Gastrocnemius medialis (tissue), 4 donors: ENCODE data around the gene PDAP1. TPM values are rescaled to one million over a fixed set of nuclear protein-coding genes. Genes with fewer than 3 reads are reported as not detected.

ENCODE experiments used
- ATAC-seq, 2 donors: fragments of 150-250 bp; one replicate each; pipeline ENCODE4 v1.9.1; 2016
- DNase-seq, 2 donors: peaks; one replicate each; pipeline ENCODE4 v3.0.0-alpha.2; 2019
- H3K27ac ChIP-seq, 4 donors: fragments of 200-600 bp; sonication (generic); 1 replicate in 1 of 4; 2 replicates in 3 of 4; pipeline ENCODE4 v1.5.1; 2016 to 2018; ENCODE audit warnings: mild to moderate bottlenecking in 2 of 4, moderate library complexity in 1 of 4
- H3K27me3 ChIP-seq, 3 donors: fragments of 200-600 bp; sonication (generic) in 2 of 3; 1 replicate in 1 of 3; 2 replicates in 2 of 3; pipeline versions ENCODE4 v1.5.1 to v1.6.0; 2016 to 2019; ENCODE audit warnings: mild to moderate bottlenecking in 1 of 3, moderate library complexity in 1 of 3
- H3K36me3 ChIP-seq, 2 donors: fragments of 200-600 bp; sonication (generic) in 1 of 2; one replicate each; pipeline ENCODE4 v1.5.1; 2017 to 2018
- H3K4me1 ChIP-seq, 2 donors: fragments of 200-600 bp; sonication (generic) in 1 of 2; one replicate each; pipeline ENCODE4 v1.5.1; 2016 to 2017; ENCODE audit warnings: mild to moderate bottlenecking in 2 of 2
- H3K4me3 ChIP-seq, 4 donors: fragments of 200-600 bp; sonication (generic) in 3 of 4; 1 replicate in 1 of 4; 2 replicates in 3 of 4; pipeline ENCODE4 v1.5.1; 2016 to 2019; ENCODE audit warnings: mild to moderate bottlenecking in 2 of 4
- H3K9me3 ChIP-seq, 3 donors: fragments of 200-600 bp; sonication (generic) in 2 of 3; 1 replicate in 1 of 3; 2 replicates in 2 of 3; pipeline ENCODE4 v1.5.1; 2016 to 2019
- POLR2A ChIP-seq, 2 donors: fragments of 450-650 bp; IDR thresholded peaks; one replicate each; pipeline ENCODE4 v1.6.1; 2017; ENCODE audit warnings: antibody characterized with exemption in 2 of 2, mild to moderate bottlenecking in 2 of 2, moderate library complexity in 2 of 2
- in situ Hi-C, 4 donors: fragments of 200-750 bp; cut with MboI; loops; one replicate each; pipeline versions ENCODE4 v1.15.0 to v1.8.0; 2017; ENCODE audit warnings: low sequenced_read_pairs in 4 of 4
- intact Hi-C: fragments of 100-400 bp; cut with DNase I; formaldehyde crosslinking; loops from one replicate; pipeline ENCODE4 v1.15.1; 2023; ENCODE audit warnings: low total_unique reads
- total RNA-seq, 4 donors: library from RNA; depleted of rRNA; stranded (reverse); fragments of >200 nt; gene quantifications; one replicate each; pipeline versions ENCODE4 v1.1.0 to v1.2.3, GENCODE V29; 2016
- TF ChIP-seq, protein P1 (sequence below), 5 experiments: fragments of 450-650 bp in 3 of 5; fragments of 200-600 bp in 2 of 5; sonication (generic) in 2 of 5; IDR thresholded peaks in 4 of 5; conservative IDR thresholded peaks in 1 of 5; 1 replicate in 4 of 5; 2 replicates in 1 of 5; pipeline ENCODE4 v1.5.1; 2016 to 2019; ENCODE audit warnings: antibody characterized with exemption in 5 of 5, mild to moderate bottlenecking in 3 of 5, moderate library complexity in 3 of 5

The PDAP1 gene
- total RNA-seq, 4 donors from 2014 or later: 81.7 to 258 (median 198) TPM

DNA sequence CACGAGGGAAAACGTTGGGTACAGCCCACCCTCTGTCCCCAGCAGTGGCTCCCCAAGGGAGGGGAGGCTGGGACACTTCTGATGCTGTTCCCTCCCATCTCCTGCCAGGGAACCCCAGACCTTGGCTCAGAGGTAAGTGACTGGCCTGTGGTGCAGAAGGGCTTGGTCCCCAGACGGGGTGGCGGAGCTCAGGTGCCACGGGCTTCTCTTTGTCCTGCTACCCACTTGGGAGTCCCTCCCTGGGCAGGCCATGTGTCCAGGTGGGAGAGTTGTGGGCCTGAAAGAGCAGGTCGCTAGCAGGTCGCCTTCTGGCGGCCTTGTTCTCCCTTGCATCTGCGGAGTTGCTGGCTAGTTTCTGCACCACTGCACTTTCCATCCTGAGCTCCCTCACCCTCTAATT, 47.5 kb upstream of the PDAP1 start:
- Histone ChIP-seq H3K4me3 (no peak overlapping the region), H3K27me3 (no peaks in the 10 kb centered on the region), H3K36me3 (peaks cover 2 to 67% of the 10 kb centered on the region in 2 donors), H3K27ac (no peak overlapping the region), H3K9me3 (no peaks in the 10 kb centered on the region), H3K4me1 (peaks cover 7 to 14% of the 10 kb centered on the region in 2 donors)
- intact Hi-C loops (no loop called here), in situ Hi-C loops (no loop called here)
- ATAC-seq: no peak
- no peak for DNase-seq
- TF ChIP-seq, protein P1, sequence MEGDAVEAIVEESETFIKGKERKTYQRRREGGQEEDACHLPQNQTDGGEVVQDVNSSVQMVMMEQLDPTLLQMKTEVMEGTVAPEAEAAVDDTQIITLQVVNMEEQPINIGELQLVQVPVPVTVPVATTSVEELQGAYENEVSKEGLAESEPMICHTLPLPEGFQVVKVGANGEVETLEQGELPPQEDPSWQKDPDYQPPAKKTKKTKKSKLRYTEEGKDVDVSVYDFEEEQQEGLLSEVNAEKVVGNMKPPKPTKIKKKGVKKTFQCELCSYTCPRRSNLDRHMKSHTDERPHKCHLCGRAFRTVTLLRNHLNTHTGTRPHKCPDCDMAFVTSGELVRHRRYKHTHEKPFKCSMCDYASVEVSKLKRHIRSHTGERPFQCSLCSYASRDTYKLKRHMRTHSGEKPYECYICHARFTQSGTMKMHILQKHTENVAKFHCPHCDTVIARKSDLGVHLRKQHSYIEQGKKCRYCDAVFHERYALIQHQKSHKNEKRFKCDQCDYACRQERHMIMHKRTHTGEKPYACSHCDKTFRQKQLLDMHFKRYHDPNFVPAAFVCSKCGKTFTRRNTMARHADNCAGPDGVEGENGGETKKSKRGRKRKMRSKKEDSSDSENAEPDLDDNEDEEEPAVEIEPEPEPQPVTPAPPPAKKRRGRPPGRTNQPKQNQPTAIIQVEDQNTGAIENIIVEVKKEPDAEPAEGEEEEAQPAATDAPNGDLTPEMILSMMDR (IDR thresholded peaks at IDR 0.05 in 4 of 5, conservative IDR thresholded peaks at IDR 0.05 in 1 of 5): no peak
- TF ChIP-seq POLR2A (IDR thresholded peaks at IDR 0.05): no peak

DNA sequence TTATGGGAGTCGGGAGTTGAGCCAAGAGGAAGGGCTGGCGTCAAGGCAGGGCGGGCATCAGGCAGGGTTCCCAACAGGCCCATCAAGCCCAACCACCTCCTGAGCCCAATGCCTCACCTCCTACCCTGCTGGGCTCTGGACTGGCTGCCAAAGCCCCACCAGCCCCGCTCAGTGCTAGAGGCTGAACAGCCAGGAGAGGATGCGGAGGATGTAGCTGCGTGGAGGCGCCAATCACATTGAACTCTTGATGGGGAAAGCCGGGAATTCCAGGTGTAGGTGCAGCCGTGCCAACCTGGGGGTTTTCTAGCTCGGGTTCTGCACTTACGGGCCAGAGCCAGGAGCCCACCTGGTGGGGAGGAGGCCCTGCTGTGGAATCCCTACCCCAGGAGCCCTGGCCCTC, 44.7 kb upstream of the PDAP1 start:
- Histone ChIP-seq H3K36me3 (peaks cover 7 to 74% of the 10 kb centered on the region in 2 donors), H3K9me3 (no peaks in the 10 kb centered on the region), H3K27me3 (no peaks in the 10 kb centered on the region), H3K4me3 (no peak overlapping the region), H3K4me1 (no peaks in the 10 kb centered on the region), H3K27ac (no peak overlapping the region)
- no peak for DNase-seq
- TF ChIP-seq, protein P1 (IDR thresholded peaks at IDR 0.05 in 4 of 5, conservative IDR thresholded peaks at IDR 0.05 in 1 of 5): no peak
- ATAC-seq: no peak
- in situ Hi-C loops: no loop called here
- intact Hi-C loops: no loop called here

DNA sequence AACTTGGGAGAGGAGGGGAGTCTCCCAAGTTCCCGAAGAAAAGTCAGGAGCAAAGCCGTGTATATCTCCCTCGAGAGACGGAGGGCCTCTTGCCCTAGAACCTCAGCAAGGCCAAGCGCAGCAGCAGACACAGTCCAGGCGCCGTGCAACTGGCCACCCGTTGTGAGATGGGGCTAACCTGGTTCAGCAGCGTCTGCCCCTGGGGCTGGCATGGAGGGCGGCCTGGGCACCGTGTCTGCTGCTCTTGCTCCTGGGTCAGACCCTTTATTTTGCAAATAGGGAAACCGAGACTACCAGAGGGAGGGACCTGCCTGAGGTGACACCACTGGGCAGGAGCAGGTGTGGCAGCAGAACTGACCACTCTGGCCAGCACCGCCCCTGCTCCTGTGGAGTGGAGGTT, 44.1 kb upstream of the PDAP1 start:
- Histone ChIP-seq H3K4me1 (no peaks in the 10 kb centered on the region), H3K4me3 (no peak overlapping the region), H3K9me3 (no peaks in the 10 kb centered on the region), H3K36me3 (peaks cover 9 to 74% of the 10 kb centered on the region in 2 donors), H3K27me3 (no peaks in the 10 kb centered on the region), H3K27ac (no peak overlapping the region)
- intact Hi-C loops: no loop called here
- ATAC-seq: no peak
- DNase-seq: no peak
- TF ChIP-seq, protein P1 (IDR thresholded peaks at IDR 0.05 in 4 of 5, conservative IDR thresholded peaks at IDR 0.05 in 1 of 5): no peak
- no peak for TF ChIP-seq POLR2A (IDR thresholded peaks at IDR 0.05)
- in situ Hi-C loops: no loop called here

GRCh38 chr7:99451936-99452335, 43.5 kb upstream of the PDAP1 start:
- ATAC-seq (no peak), DNase-seq (no peak)
- peaks cover 9 to 71% of the 10 kb centered on the region in 2 donors for H3K36me3 ChIP-seq
- intact Hi-C loops: no loop called here
- in situ Hi-C loops: no loop called here
- H3K9me3 ChIP-seq: no peaks in the 10 kb centered on the region
- H3K27ac ChIP-seq: no peak overlapping the region
- H3K4me3 ChIP-seq: no peak overlapping the region
- no peaks in the 10 kb centered on the region for H3K4me1 ChIP-seq
- TF ChIP-seq, protein P1 (IDR thresholded peaks at IDR 0.05 in 4 of 5, conservative IDR thresholded peaks at IDR 0.05 in 1 of 5): no peak
- no peak for TF ChIP-seq POLR2A (IDR thresholded peaks at IDR 0.05)
- H3K27me3 ChIP-seq: no peaks in the 10 kb centered on the region

GRCh38 chr7:99449326-99449725, 40.9 kb upstream of the PDAP1 start:
- Histone ChIP-seq H3K4me1 (no peaks in the 10 kb centered on the region), H3K9me3 (no peaks in the 10 kb centered on the region), H3K27me3 (no peaks in the 10 kb centered on the region), H3K27ac (no peak overlapping the region), H3K4me3 (no peak overlapping the region), H3K36me3 (peaks cover 14 to 82% of the 10 kb centered on the region in 2 donors)
- in situ Hi-C loops (no loop called here), intact Hi-C loops (no loop called here)
- no peak for TF ChIP-seq POLR2A (IDR thresholded peaks at IDR 0.05)
- TF ChIP-seq, protein P1 (IDR thresholded peaks at IDR 0.05 in 4 of 5, conservative IDR thresholded peaks at IDR 0.05 in 1 of 5): no peak
- ATAC-seq: no peak
- no peak for DNase-seq
